ENCODE measurements around the gene WDR4. TPM values are rescaled to one million over a fixed set of nuclear protein-coding genes. Genes with fewer than 3 reads are reported as not detected.
A peak's percentile ranks its signal among the peaks of the same experiment; 100 is the strongest.
"Not testable (repeated sequence)": the region's sequence is repeated elsewhere in the genome, so short reads cannot be mapped to it uniquely, and the experiment has no call there.

WDR4 gene
- total RNA-seq, 1 experiment from 2014 or later, result 31.9 TPM

DNA sequence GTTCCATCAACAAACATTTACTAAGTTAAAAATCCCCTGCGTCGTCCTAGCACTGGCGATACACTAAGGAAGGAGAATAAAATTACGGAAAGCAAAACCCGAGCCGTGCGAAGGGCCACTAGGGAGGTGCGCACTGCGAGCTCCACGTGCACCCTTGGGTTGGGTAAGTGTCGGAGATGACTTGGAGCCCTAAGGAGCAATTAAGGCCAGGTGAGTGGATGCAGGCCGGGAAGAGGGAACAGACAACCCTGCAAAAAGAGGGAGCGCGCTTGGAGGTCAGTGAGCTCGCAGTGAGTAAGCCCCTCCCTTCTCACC lies 704 bp downstream of the WDR4 start:
- DNase-seq (ENCODE audit: low spot score), result peak; percentile 70

DNA sequence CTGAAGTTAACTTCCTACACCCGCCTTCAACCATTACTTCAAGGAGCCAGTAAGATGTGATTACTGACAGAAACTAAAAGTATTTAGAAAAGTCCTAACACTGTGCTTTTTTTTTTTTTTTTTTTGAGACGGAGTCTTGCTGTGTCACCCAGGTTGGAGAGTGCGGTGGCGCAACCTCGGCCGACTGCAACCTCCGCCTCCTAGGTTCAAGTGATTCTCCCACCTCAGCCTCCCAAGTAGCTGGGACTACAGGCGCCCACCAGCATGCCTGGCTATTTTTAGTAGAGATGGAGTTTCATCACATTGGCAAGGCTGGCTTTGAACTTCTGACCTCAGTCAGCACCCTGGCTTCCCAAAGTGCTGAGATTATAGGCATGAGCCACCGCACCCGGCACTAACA lies 3.5 kb downstream of the WDR4 start:
- DNase-seq (ENCODE audit: low spot score), result not testable (repeated sequence)

DNA sequence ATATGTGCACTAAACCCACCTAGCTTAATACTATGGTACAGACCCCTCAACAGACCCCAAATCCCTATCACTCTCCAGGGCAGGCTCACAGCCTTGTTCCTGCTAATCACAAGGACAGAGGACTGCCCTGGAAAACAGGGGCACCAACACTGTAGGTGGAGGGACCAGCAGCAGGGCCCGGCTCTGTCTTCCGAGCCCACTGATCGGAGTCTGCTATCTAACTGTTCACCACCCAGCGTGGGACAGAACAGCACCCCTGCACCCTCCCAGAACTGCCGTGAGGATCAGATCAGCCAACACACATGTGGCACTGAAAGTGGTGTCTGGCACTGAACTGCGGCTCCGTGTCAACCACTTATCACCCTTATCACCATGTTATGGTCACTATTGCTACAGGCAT lies 6.2 kb downstream of the WDR4 start:
- DNase-seq (ENCODE audit: low spot score), result no peak

DNA sequence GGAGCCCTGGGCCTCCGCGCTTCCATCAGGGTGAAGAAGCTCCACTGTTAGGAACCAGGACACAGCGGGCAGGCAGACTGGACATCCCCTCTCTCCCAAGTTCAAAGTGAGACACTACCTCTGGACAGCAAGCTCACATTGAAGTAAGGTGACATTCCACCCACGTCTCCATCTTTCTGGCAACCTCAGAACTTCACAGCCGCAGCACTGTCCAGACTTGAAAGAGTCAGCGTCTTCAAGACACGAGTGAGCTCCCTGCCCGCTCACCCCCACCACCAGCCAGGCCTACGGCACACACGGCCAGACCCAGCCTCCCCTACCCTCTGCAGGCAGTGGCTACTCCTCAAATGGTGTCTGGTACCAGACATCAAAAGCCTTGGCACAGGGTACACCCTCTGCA lies 11.1 kb downstream of the WDR4 start:
- no peak for DNase-seq (ENCODE audit: low spot score)

DNA sequence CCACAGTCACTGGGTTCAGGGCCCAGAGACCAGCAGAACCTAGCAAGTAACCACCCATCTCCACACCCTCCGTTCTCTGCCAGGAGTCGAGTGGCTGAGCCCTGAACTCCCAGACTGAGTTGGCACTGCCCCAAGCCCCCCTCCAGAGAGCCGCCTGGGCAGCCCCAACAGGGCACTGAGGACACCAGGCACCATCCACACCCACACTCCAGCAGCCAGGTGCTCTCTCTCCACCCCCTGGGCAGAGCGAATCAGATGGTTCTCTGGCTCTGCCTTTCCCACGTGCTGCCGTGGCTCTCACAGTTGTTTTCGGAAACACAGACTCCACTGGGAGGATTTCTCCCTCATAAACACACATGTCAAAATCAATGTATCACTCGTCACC lies 13.6 kb downstream of the WDR4 start:
- DNase-seq (ENCODE audit: low spot score), result no peak

DNA sequence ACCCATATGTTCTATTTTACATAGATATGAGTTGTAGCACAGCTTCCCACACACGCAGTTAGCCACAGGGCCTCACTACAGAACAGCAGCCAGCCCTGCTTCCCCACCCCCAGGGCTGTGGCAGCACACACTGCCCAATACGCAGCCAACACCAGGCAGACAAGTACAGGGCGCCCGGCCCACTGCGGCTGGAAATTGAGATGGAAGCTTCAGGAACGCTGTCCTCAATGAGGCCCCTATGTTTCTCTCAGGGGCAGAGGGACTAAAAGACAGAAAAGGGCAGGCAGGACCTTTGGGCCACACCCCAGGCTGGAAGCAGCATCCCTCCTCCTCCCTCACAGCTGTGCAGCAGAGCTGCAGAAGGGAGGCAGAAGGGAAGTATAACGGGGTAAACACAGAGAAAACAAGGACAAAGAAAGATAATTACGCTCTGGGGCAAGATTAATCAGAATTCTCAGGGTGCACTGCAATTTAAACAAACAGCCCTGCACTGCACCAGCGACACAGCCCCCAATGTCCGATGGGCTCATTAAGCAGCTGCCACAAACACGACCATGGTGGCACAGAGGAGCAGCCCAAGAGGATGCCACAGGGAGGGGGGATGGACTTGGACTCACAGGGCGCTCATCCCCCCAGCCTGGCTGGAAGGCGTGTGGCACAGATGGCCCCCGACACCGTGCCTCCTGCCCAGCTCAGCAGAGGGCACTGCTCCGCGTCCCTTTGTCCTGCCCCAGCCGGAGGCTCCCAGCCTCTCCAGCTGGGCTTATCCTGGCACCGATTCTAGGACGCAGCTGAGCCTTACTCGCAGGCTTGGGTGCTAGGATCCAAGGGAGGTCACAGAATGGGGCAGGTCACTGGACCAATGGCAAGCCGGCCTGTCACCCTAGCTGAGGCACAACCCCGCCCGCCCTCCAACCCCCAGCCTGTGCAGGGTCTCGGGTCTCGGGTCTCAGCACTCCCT lies 14.2 kb downstream of the WDR4 start:
- DNase-seq (ENCODE audit: low spot score), result no peak

DNA sequence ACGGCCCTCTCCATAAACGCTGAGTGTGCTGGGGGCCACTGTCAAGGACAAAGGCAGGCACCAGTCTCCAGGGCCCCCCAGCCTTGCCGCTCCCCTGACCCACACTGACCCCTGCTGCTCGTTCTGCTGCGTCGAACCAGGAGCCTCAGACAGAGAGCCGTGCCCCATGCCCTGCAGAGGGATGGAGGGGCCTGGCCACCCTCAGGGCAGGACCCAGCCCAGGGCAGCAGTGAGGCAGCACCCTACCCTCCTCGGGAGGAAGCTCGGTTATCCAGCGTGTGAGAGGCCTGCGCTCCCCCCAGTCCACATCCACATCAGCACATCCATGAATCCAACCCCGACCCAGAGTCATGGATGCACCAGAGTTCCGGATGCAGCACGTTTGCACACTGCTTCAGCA lies 15.1 kb downstream of the WDR4 start:
- DNase-seq (ENCODE audit: low spot score), result no peak

DNA sequence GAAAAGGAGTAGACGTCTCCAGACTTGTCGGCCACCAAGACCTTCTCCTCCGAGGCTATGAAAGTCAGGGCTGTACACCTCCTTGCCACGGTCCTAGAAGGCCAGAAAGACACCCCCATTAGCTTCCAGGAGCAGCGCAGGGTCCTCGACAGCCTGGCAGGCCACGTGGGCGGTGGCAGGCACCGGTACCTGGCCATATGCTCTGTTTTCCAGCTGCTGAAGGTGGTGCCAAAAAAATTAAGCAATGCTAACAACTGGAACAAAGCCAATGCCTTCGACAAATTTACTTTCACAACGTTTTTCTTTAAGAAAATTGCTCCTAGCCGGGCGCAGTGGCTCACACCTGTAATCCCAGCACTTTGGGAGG lies 15.9 kb downstream of the WDR4 start:
- no peak for DNase-seq (ENCODE audit: low spot score)

DNA sequence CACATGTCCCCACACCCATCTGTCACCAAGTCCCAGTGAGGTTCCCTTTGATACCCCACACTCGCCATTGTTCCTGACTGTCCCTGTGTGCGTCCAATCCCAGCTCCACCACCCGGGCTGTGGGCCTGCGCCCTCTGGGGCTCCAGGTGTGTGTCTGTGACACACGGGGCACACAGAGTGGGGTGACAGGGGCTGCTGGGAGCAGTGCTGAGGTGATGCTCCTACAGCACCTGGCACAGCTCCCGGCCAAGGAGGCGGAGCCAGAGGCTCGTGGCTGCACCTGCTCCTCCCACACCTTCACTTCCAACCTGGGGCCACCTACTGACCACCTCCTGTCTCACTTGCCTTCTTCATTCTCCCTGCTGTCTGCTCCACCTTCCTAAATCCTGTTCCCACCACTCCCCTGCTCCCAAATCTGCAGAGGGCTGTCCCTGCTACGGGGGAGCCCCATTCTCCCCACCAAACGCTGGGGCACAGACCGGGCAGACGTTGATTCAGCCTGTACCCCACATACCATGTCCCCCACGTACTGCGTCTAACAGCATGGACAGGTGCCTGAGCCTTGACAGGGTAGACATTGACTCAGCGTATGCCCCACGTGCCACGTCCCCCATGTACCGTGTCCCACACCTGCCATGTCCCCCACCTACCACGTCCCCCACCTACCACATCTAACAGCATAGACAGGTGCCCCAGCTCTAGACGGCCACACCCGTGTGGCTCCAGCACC lies 16.4 kb downstream of the WDR4 start:
- peak; percentile 53 for DNase-seq (ENCODE audit: low spot score)

DNA sequence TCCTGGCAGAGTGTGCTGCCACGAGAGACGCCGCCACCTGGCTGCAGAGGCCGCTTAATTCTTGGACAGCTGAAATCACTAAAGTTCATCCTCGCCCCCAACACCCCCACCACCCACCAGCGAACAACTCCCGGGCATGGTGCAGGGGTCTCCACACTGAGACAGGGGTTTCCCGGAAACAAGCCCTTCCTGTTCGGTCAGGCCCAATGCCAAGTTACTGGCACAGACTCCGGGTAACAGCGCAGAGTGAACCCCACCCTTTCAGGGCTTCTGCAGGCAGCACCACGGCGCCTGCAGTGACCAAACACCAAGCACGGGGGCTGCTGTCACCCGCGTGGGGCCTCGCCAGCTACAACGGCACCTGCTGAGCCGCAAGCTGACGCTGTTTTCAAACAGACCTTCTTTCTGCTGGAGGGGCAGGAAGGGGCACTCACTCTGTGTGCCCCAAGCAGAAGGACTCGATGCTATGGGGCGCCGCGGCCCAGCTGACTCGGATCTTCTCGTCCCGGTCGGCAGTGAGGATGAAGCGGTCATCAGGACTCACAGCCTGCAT lies 17.4 kb downstream of the WDR4 start:
- DNase-seq (ENCODE audit: low spot score), result no peak

DNA sequence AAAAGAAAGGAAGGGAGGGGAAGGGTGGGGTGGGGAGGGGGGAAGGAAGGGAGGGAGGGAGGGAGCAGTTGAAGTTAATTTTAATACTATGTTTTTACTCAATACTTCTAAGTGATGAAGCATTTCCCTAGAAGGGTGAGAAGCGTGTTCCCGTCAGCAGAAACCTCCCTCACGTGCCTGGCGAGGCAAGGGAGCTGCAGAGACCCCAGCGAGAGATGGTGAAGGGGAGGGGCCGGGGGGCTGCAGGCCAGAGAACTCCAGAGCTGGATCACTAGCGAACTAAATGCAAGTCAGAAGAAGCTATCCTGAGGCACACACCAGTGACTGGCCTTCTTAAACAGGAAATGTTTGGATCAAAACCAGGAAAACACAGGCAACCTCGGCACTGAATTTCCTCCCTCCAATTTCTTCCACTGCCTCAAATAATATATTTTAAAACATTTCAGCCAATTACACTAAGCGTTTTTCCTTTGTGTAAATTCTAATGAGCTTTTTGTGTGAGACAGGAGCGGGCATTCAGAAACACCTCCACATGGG lies 18.0 kb downstream of the WDR4 start:
- no peak for DNase-seq (ENCODE audit: low spot score)

DNA sequence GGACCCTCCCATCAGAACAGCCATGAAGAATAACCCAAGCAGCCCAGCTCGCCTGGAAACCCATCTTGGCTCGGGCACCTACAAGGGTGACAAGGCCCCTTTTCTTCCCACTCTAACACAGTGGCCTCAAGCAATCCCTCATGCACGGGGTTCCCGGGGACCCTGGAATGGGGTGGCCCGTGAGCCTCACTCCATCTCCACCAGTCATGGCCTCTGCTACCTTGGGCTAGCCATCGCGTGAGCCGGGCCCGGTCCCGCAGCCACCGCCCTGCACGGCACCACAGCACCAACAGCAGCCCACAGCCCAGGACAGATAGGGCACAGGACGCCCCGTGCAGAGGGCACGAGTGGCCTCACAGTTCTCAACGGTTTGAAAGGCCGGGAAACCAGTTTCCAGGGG lies 19.0 kb downstream of the WDR4 start:
- DNase-seq (ENCODE audit: low spot score), result no peak

DNA sequence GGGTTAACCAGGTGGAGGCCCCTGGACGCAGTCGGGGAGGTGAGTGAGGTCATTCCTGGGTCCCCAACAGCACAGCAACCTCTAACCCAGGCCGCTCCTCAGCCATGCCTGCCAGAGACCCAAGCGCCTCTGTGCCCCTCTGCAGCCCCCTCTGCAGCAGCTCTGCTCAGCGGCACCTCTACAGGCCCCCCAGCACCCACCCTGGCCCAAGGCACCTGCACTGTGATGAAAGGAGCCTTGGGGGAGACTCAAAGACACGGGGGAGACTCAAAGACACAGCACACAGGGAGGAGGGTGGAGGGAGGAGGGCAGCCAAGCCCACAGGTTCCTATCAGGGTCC lies 19.5 kb downstream of the WDR4 start:
- DNase-seq (ENCODE audit: low spot score), result no peak

DNA sequence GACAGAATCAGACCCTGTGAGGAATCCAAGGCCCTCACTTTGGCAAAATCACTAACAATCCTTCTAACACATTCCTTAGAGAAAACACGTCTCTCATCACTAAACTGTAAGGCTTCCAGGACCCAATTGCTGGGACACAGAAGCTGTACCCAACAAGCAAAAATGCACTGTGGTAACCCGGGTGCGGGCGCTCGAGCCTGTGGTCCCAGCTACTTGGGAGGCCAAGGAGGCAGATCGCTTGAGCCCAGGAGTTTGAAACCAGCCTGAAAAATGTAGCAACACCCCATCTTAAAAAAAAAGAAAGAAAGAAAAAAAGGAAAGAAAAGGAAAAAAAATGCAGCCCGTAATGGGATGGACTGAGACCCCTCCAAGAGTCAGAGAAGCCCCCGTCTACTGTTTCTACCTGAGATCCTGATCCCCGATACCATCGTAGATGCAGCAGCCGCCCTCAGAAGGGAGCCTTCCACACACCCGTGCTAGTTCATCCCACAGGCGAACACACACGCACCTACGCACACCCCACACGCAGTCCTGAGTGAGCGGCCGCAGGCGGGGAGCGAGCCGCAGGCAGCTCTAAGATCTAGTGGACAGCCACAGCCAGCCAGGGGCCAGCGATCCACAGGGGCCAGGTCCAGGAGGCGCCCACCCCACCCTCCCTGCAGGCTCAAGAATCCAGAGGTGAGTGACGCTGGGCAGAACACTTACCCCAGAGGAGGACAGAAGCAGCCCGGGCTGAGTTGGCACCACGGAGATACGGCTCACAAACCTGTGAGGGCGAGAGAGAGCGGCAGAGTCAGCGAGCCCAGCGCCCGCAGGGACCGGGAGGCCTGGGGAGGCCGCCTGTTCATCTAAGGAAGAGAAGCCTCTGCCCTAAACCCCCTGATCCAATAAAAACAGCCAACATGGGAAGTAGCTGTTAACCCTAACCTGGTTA lies 20.1 kb downstream of the WDR4 start:
- DNase-seq (ENCODE audit: low spot score), result no peak

DNA sequence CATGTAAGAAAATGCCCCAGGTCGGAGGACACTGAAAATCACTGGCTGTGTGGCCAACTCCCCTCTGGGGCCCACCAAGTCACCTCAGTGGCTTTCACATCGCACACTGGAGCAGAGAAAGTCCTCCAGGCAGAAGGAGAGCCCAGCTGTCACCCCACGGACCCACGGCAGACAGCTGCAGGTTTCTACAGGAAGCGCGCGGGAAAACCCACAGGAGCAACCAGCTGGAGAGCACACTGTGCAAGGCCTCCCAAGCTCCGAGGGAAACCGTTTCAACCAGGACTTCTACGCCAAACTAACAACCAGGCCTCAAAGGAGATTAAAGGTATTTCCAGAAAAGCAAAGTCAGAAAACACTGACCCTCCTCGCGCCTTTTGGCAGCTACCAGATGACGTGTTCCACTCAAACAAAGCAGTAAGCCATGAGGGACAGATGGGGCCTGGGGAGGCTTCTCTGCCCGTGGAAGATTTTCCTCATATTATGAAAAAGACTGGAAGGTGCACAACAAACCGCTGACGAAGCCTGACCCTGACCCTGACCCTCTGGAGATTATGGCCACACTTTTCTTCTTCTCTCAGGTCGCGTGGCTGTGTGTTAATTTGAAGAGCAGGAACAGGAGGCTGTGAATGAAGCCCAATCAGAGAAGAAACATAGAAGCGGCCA lies 21.0 kb downstream of the WDR4 start:
- no peak for DNase-seq (ENCODE audit: low spot score)

DNA sequence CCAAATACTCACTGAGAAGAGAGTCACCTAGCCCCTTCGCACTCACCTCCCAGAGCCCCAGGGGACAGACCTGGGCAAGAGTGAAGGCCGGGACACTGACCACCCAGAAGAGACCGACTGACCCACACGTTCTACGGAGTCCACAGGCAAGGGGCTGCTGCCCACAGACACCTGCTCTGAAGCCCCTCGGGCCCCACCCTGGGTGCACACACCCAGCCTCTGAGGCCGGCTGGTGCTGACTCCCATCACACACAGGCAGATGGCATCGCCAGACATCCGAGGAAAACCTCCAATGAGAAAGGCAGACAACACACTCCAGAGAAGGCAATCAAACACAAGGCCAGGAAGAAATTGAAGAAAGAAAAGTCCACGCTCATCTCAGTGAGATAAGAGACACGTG lies 22.1 kb downstream of the WDR4 start:
- no peak for DNase-seq (ENCODE audit: low spot score)

DNA sequence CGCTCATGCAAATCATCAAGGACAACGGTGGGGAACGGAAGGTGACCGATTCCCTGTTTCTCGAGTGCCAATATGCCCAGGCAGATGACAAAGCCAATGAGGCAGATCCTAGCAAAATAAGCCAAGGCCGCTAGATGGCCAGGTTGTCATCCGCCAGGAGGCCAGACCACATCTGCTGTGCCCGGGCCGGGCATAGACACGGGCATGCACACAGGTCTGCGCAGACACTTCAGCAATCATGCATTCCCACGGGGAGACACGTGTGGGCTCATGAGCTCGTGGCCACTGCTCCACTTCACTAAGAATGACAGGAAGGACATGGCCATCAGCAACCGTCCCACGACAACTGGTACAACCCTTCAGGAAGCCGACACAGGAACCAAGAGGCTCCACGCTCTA lies 23.4 kb downstream of the WDR4 start:
- no peak for DNase-seq (ENCODE audit: low spot score)

DNA sequence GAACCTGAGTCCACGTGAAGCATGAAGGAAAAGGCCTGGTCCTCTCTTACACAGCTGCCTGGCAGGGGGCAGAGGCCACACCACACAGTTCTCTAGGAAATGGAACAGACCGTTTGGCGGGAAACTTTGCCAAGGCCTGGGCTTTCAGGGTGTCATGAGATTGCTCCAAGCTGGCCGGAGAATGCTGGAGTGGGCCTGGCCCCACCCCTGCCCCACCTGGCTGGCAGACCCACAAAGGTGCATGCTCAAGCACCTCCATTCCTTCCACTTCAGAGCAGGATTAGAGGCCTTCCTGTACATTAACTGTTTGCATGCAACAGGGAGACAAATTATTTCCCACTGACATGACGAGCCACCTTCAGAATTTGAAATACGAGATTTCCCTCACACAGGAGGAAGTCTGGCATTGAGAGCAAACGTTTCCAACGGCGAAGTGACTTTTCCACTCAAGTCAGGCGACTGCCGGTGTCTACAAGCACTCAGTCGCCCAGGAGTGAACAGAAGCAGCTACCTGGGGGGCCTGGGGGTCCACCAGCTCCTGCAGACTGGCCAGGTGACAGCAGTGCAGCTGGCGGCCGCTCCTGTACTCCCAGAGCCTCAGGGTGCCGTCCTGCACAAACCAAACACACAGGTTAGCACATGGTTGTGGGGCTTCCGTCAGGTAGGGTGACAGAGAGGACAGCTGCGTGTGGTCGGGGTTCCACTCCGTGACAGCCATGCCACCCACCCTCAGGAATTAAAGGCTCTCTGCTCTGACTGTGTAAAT lies 24.0 kb downstream of the WDR4 start:
- DNase-seq (ENCODE audit: low spot score), result no peak

DNA sequence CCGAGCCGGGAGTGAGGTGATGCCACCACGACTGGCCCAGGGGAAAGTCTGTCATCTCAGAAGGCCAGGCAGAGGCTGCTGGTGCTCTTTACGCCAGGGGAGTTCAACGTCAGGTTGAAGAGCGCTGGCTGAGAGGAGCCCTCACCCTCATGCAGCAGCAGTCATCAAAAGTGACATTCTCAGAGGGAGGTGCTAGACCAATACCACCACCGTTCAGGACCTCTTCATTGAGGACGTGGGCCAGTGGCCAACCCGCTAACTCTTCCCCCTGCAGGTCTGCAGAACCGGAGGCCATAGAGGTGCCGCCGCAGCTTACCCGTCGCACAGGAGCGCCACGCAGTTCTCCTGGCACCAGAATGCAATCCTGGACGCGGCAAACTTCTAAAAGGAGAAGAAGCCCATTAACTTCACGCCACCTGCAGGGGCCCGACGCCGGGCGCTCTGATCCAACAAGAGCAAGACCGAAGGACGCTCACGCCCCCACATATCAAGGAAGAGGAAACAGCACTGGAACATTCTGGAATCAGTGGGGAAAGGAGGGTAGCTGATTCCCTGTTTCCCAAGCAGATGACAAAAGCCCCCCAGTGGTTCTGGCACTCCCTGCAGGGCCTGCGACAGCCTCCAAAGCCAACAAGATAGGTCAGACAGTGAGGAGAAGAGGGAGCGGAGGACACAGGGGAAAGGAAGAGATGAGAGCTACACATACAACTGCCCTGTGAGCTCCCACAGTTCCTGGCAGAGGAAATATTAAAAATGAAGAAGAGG lies 24.9 kb downstream of the WDR4 start:
- no peak for DNase-seq (ENCODE audit: low spot score)

DNA sequence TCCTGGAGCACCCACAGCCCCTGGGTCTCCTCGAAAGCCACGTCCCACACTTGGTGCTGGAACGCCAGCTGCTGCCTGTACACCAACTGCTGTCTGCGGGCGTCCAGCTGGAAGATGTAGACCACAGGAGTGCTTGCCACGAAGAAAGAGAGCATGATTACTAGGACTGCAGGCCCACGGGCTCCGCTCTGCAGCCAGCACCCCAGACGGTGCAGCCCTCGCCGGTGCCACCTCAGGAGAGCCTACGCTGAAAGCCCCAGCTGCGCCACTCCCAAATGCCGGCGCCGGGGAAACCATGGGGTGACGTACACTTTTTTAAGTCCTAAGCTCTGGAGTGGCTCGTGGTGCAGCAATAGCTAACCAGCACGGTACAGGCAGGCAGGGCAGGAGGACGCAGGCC lies 25.7 kb downstream of the WDR4 start:
- no peak for DNase-seq (ENCODE audit: low spot score)

Data from HT-29 (cell line).